ENCODE results near the gene ENTPD2.
A peak's percentile ranks its signal among the peaks of the same experiment; 100 is the strongest.

The ENTPD2 gene

GRCh38 chr9:137071282-137071681 is 17.4 kb upstream of the ENTPD2 start:
- Histone ChIP-seq H3F3A (ENCODE audit: insufficient read depth) (peaks cover 19% of the 10 kb centered on the region), H3K4me3 (ENCODE audit: insufficient read depth, low read length, poor library complexity, severe bottlenecking) (peak overlapping the region; percentile 83), H3K9me3 (ENCODE audit: insufficient read depth, low read length) (no peaks in the 10 kb centered on the region), H3K36me3 (ENCODE audit: low read length) (no peaks in the 10 kb centered on the region), H2AFZ (ENCODE audit: low read depth, low read length, severe bottlenecking) (no peak overlapping the region), H3K4me2 (ENCODE audit: low read depth, low read length, poor library complexity, severe bottlenecking) (peak overlapping the region; percentile 79), H3K9ac (ENCODE audit: low read length) (peak overlapping the region; percentile 80), H3K79me2 (ENCODE audit: insufficient read depth, low read length) (peaks cover 12% of the 10 kb centered on the region), H3K27me3 (ENCODE audit: low read length) (no peaks in the 10 kb centered on the region), H3K9me2 (replicated peaks; ENCODE audit: insufficient read depth, low read length) (no peaks in the 10 kb centered on the region), H3K27ac (ENCODE audit: low read depth, low read length) (no peak overlapping the region), H4K20me1 (ENCODE audit: low read depth, low read length) (no peaks in the 10 kb centered on the region)
- no peak for TF ChIP-seq EZH2phosphoT487 (conservative IDR thresholded peaks at IDR 0.05; ENCODE audit: low read length)

GRCh38 chr9:137070906-137071275 is 17.0 kb upstream of the ENTPD2 start:
- peaks cover 12% of the 10 kb centered on the region for H3K79me2 ChIP-seq (ENCODE audit: insufficient read depth, low read length)
- no peaks in the 10 kb centered on the region for H3K9me2 ChIP-seq (replicated peaks; ENCODE audit: insufficient read depth, low read length)
- H3K4me3 ChIP-seq (ENCODE audit: insufficient read depth, low read length, poor library complexity, severe bottlenecking), result peak overlapping the region; percentile 83
- H3F3A ChIP-seq (ENCODE audit: insufficient read depth), result peaks cover 18% of the 10 kb centered on the region
- no peaks in the 10 kb centered on the region for H3K36me3 ChIP-seq (ENCODE audit: low read length)
- no peak for TF ChIP-seq CTCF (IDR thresholded peaks at IDR 0.05; ENCODE audit: insufficient read depth, low read length, poor library complexity, severe bottlenecking)
- no peak for TF ChIP-seq EZH2phosphoT487 (conservative IDR thresholded peaks at IDR 0.05; ENCODE audit: low read length)
- H3K9ac ChIP-seq (ENCODE audit: low read length), result peak overlapping the region; percentile 80
- peak overlapping the region; percentile 46 for H3K27ac ChIP-seq (ENCODE audit: low read depth, low read length)
- H3K9me3 ChIP-seq (ENCODE audit: insufficient read depth, low read length), result no peaks in the 10 kb centered on the region
- no peaks in the 10 kb centered on the region for H3K27me3 ChIP-seq (ENCODE audit: low read length)
- peak overlapping the region; percentile 63 for H2AFZ ChIP-seq (ENCODE audit: low read depth, low read length, severe bottlenecking)
- peak overlapping the region; percentile 79 for H3K4me2 ChIP-seq (ENCODE audit: low read depth, low read length, poor library complexity, severe bottlenecking)
- no peaks in the 10 kb centered on the region for H4K20me1 ChIP-seq (ENCODE audit: low read depth, low read length)

GRCh38 chr9:137070201-137070905 is 16.5 kb upstream of the ENTPD2 start, which contains the start of gene SAPCD2:
Gene SAPCD2 (minus strand): TSS chr9:137070557. CDS start chr9:137070460, 97 bp downstream.
- Histone ChIP-seq H2AFZ (ENCODE audit: low read depth, low read length, severe bottlenecking) (peak within 1 kb of the TSS; percentile 63), H4K20me1 (ENCODE audit: low read depth, low read length) (no peaks in the 10 kb centered on the region), H3K36me3 (ENCODE audit: low read length) (no peaks in the 10 kb centered on the region), H3K27ac (ENCODE audit: low read depth, low read length) (peak within 1 kb of the TSS; percentile 70), H3K9me2 (replicated peaks; ENCODE audit: insufficient read depth, low read length) (no peaks in the 10 kb centered on the region), H3K27me3 (ENCODE audit: low read length) (no peaks in the 10 kb centered on the region), H3K4me2 (ENCODE audit: low read depth, low read length, poor library complexity, severe bottlenecking) (peak within 1 kb of the TSS; percentile 79), H3K4me3 (ENCODE audit: insufficient read depth, low read length, poor library complexity, severe bottlenecking) (peak within 1 kb of the TSS; percentile 83), H3K9me3 (ENCODE audit: insufficient read depth, low read length) (no peaks in the 10 kb centered on the region), H3K9ac (ENCODE audit: low read length) (peak within 1 kb of the TSS; percentile 80), H3K79me2 (ENCODE audit: insufficient read depth, low read length) (peaks cover 12% of the 10 kb centered on the region), H3F3A (ENCODE audit: insufficient read depth) (peaks cover 15% of the 10 kb centered on the region)
- no peak for TF ChIP-seq CTCF (IDR thresholded peaks at IDR 0.05; ENCODE audit: insufficient read depth, low read length, poor library complexity, severe bottlenecking)

- Histone ChIP-seq H4K20me1 (ENCODE audit: low read depth, low read length) (no peaks in the 10 kb centered on the region), H3K27ac (ENCODE audit: low read depth, low read length) (peak overlapping the region; percentile 70), H3K4me3 (ENCODE audit: insufficient read depth, low read length, poor library complexity, severe bottlenecking) (peak overlapping the region; percentile 83), H3K36me3 (ENCODE audit: low read length) (no peaks in the 10 kb centered on the region), H3K79me2 (ENCODE audit: insufficient read depth, low read length) (peaks cover 12% of the 10 kb centered on the region), H3K9me2 (replicated peaks; ENCODE audit: insufficient read depth, low read length) (no peaks in the 10 kb centered on the region), H2AFZ (ENCODE audit: low read depth, low read length, severe bottlenecking) (no peak overlapping the region), H3K9ac (ENCODE audit: low read length) (peak overlapping the region; percentile 80), H3K4me2 (ENCODE audit: low read depth, low read length, poor library complexity, severe bottlenecking) (peak overlapping the region; percentile 79), H3K27me3 (ENCODE audit: low read length) (no peaks in the 10 kb centered on the region), H3K9me3 (ENCODE audit: insufficient read depth, low read length) (no peaks in the 10 kb centered on the region), H3F3A (ENCODE audit: insufficient read depth) (peaks cover 13% of the 10 kb centered on the region)
- no peak for TF ChIP-seq CTCF (IDR thresholded peaks at IDR 0.05; ENCODE audit: insufficient read depth, low read length, poor library complexity, severe bottlenecking)
- no peak for TF ChIP-seq EZH2phosphoT487 (conservative IDR thresholded peaks at IDR 0.05; ENCODE audit: low read length)
Observed at GRCh38 chr9:137069508-137070091, 15.7 kb upstream of the ENTPD2 start.
